GM19328 (cell line): Measurements from ENCODE around the gene RAP2C.

Experiments
- ATAC-seq: cut with Tn5 transposase; IDR thresholded peaks from one replicate; pipeline ENCODE4 v1.9.1; 2021; ENCODE audit warnings: mild to moderate bottlenecking, moderate library complexity; ENCODE audit not compliant: unreplicated experiment

RAP2C gene

DNA sequence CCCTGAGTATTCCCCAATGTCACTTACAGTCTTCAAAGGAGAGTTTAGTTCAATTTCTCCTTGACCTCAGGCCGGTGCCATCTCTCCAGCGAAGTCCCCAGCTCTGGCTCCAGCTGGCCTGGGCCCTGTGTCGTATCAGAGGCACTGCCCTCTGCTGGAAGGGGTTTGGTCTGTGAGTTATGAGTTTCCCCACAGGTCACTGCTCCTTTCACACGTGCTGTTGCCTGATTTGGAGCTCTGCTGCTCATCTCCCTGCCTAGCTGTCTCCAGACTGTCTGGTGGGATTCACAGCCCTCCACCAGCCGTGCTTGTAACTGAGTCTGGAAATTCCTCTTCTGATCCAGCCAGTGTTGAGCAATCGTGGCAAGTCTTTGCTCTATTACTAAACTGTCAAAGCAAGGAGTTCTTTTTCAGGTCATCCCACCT is at the start of gene RAP2C:
Gene RAP2C, minus strand, starts transcription at position 105 of the 426 bp plus-strand sequence. CDS start 2,179 bp downstream, outside the sequence.
- peak; percentile 56 for ATAC-seq

DNA sequence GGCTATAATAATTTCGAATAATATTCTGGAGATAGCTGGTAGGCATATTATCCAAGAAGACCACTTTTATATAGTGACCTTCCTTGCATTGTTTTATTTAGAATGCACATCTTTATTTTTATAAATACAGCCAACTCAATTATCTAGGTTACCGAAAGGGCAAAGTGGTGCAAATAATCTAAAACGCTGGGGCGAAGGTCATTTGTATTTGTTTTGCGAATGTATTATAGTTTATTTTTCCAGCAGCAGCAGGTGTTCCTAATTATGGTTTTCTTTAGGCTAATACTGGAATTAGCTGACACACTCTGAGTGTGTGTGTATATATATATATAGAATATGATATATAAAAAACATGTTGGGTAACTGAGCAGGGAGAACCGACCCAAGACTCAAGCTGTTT is 48.1 kb upstream of the RAP2C start:
- no peak for ATAC-seq

DNA sequence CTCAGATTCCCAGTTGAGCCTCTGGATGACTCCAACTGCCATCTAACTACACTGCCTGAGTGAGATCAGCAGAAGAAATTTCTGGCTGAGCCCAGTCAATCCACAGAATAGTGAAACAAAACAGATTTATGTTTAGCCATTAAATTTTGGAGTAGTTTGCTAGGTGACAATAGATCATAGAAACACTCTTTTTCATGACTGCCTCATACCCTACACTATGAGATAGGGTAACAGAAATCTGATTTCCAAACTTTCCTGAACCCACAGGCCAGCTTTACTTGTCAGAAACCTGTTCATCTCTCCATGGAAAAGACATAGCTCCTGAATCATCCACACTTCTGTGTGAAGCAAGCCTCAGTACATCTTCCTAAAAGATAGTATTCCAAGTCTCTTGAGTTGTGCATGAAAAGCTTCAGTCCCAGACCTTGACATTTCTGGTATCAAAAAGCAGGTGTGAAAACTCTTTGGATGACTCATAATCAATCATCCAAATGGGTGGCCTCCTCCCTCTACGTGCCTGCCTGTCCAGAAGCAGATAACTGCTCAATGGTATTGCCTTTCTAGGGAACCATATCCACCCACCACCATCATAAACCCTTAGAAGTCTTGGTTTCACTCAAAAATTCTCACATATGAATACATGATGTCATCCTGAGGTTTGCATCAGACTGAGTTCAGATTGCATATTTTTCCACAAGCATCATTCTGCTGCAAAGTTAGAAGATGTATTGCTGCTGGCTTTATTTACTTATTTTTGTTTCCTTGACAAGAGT is 47.5 kb upstream of the RAP2C start:
- no peak for ATAC-seq

DNA sequence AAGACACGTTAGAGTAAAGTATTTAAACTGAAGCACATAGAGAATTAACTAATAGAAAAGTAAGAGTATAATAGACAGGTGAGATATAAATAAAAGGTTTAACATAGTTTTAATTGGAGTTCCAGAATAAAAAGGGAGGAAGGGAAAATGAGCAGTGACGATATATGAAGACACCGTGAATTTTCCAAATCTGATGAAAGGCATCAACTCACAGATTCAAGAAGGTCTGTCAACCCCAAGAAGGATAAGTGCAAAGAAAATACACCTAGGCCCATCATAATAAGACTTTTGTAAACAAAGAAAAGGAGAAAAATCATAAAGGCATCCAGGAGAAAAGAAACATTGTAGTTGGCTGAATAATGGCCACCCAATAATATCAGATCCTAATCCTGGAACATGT is 43.9 kb upstream of the RAP2C start:
- no peak for ATAC-seq

DNA sequence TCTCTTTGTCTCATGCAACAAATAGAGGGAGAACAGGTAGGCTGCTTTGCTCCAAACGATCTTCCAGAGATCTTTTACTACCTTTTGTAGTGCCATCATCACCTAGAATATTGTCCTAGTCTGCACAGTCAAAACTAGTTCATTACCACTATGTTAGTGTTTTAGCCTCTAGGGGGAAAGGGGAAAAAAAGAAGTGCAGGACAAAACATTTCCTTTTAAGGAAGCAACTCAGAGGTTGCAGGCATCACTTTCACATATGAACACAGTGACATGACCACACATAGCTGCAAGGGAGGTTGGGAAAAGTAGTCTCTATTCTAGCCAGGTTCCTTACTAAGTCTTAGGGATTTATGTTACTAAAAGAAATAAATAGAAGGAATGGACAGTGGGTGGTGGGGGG is 39.3 kb upstream of the RAP2C start:
- ATAC-seq: no peak

DNA sequence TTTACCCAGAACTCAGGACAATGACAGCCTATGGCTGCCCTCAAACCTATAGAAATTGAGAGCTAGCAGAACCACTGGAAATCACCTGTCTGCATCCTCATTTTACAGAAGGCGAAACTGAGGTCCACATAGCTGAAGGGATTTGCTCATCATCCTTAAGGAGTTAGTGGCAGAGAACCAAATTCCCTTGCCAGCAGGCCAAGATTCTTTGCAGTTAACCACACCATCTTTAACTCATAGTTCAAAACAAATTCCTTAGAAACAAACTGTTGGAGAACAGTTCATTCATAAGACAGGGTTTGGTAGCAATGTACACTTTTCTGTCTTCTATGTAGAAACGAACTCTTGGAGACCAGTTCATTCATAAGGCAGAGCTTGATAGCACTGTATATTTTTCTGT is 37.9 kb upstream of the RAP2C start:
- no peak for ATAC-seq

DNA sequence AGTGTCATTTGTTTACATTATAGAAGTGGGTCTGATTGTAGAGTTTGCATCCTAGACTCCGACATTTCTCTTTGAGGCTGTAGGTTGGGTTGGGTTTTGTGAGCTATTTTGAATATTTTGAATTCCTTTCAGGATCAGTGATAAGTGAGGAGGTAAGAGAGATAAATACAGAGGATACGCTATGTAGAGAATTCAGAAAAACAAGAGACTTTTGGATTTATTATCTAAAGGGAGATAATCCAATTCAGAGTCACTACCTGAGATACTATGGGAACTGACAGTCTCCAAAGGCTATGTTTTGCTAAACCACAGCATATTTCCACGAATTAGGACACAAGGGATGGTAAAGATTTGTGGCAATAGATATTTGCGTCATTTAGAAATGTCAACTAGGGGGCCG is 16.9 kb upstream of the RAP2C start:
- no peak for ATAC-seq

DNA sequence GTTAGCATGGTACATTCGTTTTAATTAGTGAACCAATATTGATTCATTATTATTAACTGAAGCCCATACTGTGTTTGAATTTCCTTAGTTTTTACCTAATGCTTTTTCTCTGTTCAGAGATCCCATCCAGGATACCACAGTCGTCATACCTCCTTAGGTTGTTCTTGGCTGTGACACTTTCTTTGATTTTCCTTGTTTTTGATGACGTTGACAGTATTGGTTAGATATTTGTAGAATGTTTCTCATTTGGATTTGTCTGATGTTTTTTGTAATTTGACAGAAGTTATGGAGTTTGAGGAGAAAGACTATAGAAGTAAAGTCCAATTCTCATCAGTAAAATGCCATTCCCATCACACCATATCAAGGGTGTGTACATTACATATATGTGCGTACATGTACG is 16.2 kb upstream of the RAP2C start:
- no peak for ATAC-seq

DNA sequence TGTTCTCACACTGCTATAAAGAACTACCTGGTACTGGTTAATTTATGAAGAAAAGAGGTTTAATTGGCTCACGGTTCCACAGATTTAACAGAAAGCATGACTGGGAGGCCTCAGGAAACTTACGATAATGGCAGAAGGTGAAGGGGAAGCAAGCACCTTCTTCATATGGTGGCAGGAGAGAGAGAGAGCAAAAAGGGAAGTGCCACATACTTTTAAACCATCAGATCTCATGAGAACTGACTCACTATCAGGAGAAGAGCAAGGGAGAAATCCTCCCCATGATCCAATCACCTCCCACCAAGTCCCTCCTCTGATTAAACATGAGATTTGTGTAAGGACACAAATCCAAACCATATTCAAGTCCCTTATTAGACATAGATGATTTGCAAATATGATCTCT is 12.3 kb upstream of the RAP2C start:
- ATAC-seq: no peak

DNA sequence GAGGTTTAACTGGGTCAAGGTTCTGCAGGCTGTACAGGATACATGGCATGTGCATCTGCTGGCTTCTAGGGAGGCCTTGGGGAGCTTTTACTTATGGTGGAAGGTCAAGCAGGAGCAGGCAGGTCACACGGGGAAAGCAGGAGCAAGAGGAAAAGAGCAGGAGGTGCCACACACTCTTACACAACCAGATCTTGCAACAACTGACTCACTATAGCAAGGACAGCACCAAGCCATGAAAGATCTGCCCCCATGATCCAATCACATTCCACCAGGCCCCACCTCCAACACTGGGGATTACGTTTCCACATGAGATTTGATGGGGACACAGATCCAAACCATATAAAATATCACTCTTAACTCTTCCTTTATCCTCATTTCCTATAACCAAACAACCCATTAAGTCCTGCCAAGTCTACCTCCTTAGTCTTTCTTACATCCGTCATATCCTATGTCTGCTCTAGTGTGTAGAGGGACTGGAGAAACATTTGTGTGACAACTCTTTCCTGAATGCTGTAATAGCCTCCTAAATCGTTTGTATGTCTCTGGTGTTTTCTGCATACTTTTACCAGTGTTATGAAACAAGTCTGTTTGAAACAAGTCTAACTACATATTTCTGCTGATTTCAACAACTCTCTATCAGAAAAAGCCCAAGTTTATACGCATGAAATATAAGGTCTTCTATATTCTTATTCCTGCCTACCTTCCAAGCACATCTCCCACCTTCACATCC is 8.3 kb upstream of the RAP2C start:
- no peak for ATAC-seq

DNA sequence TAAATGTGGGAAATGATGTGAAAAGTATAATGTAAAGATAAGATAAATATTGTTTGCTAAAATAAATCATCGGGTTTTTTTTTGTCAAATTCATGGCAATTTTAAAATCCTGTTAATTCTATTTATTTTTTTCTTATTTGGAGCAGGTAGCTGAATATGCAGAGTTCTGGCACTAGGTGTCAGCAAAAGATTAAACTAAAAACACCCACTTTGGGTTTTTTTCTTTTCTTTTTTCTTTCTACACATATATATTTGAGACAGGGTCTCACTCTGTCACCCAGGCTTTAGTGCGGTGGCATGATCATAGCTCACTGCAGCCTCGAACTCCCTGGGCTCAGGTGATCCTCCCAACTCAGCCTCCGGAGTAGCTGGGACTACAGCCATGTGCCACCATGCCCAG is 6.9 kb upstream of the RAP2C start:
- ATAC-seq: no peak

DNA sequence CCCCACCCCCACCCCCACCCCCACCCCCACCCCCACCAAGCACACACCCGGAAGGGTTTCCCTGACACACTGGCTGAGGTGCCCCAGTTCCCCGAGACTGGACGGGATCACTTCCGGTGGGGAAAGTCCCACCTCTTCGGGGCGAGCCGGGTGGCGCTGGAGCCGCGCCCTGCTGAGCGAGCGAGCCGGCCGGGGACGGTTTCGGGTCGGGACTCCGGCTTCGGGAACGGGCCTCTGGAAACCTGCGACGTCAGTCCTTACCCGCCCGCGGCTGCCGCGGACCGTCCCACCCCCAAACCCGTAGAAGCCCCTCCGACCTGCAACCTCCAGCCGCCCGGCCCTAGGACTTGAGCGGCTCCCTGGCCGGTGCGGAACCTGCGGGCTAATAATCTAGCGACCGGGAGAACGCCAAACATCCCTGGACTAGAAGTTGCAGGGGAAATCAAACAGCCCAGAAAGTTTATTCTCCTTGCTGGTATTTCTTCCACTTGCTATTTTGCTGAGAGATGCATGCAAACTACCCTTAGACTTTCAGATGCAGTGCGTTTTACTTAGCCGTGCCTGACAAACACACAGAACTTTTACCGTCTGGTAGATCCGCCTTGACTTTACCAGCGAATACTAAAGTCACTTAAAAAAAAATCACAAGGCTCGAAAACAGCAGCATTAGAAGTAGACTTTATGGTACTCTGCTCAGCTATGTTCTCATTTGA is 991 bp downstream of the RAP2C start:
- ATAC-seq: peak; percentile 40

DNA sequence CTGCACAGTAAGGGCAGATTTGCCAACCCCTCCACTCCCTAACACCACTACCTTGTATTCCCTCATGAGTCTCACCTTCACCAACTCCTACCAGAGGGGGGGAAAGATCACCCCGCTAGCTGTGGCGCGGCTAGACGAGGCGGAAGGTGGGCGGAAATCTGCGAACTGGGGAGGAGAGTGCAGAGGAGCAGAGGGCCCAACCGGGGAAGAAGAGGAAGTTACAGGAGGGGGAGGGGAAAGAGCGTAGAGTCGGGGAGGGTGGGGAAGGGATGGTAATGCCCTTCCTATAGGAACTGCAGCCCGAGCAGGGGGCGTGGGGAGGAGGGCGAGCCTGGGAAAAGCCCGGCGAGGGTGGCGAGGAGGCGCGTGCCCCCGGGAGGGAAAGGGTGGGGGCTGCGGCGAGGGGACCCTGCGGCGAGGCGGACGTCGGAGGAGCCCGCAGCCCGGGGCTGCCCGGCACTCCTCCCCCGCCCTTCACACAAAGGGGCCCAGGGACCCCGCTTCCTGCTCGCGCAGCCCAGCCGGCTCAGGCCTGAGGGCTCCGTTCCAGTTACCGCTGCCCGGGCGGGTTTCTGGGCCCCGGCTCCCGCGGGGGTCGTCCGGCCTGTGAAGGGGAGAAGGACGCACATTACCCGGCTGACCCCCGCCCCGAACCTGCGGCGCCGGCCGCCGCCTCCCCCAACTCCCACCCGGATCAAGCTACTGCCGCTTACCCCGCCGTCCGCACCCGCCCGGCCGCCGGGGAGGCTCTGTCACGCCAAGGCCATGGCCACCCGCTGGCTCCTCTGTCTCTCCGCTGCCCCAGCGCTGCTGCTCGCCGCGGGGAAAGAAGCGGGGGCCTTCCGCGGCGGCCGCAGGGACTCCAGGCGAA is 1.8 kb downstream of the RAP2C start:
- ATAC-seq: peak; percentile 63

DNA sequence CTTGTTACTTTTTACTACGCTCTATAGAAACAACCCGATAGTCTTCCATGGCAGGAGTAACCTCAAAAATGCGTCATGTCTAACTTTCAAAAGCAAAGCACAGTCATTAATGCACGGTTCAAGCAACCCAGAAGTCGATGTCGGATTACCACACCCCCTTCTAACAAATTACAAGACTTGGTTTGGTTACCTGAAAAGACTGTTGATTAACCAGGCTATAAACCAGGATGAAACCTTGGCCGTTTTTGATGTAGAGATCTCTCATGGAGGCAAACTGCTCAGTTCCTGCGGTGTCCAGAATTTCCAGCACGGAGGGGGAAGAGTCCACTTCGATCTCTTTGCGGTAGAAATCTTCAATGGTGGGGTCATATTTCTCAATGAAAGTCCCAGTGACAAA is 2.4 kb downstream of the RAP2C start:
- no peak for ATAC-seq

DNA sequence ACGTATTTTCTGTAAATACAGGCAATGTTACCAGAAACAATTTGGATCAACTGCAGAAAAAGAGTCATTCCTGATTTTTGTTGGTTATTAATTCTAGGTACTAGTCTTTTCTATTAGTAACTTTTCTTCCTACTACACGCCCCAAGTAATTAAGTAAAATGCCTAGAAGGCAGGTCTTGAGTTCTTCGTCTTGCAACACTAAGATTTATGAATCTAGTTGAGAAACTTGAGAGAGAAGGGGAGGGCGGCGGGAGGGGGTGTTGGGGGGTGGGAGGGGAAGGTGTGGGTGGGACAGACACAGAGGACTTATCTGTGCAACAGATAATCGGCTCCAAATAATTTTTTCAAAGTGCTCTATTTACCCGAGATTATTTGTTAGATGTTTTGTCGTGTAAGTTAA is 3.0 kb downstream of the RAP2C start:
- no peak for ATAC-seq

DNA sequence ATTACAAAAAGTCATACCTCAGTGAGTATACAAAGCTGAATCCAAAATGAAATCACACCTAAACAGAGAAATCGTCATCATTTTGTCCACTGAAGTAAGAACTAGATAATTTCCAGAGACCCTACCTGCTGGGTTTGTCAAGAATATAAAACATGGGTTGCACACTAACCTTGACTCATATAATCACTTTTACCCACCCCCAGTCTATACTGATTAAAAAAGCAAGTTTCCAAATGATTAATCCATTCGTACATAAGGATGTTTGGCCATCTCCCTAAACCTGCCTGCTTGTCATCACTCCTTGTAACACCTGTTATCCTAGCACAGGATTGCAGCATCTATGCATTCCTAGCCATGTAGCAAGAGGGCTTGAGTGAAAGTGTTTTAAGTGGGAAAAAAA is 4.7 kb downstream of the RAP2C start:
- ATAC-seq: no peak

DNA sequence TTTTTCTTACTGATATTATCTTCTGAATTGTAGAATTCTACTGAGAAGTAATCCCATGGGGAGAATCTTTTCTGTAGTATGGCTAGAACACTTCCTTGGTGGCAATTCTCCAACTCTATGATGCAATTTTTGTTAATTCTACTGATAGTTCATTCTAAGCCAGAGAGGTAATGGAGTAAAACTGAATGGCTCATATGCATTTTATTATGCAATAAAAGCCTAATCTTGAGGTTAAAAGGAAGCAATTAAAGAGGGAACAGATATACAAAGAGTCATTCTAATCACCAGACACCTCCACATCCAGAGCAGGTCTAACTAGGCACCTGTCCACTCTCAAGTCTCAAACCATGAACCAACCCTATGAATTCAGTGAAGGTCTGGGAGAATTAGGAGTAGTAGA is 9.7 kb downstream of the RAP2C start:
- ATAC-seq: no peak

DNA sequence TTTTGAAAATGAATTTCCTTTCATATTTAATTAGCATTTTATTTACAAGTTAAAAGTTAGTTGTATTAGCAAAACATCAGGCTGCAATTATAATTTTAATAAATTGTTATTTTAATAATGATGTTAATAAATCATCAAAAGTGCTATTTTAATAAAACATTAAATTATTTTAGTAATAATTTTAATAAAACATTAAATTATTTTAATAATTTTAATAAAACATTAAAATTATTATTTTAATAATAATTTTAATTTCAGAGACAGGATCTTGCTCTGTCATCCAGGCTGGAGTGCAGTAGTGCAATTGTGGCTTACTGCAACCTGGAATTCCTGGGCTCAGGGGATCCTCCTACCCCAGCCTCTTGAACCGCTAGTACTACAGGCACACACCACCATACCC is 10.8 kb downstream of the RAP2C start:
- ATAC-seq: no peak

DNA sequence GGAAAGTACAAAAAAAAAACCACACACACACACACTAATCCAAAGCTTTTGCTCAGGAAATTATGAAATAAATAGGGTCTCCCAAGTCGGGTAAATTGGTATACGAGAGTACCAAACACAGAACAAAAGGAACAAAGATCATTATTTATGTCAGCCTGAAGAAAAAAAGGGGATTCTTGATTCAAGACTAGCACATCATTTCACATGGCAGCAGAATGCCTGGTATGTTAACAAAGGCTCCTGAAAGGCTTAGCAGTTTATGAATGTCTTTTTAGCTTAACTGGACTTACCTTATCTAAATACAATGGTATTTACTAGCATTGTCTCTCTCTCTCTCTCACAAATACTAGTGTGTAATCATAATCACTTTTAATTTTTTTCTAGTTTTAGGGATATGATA is 11.3 kb downstream of the RAP2C start:
- ATAC-seq: no peak

DNA sequence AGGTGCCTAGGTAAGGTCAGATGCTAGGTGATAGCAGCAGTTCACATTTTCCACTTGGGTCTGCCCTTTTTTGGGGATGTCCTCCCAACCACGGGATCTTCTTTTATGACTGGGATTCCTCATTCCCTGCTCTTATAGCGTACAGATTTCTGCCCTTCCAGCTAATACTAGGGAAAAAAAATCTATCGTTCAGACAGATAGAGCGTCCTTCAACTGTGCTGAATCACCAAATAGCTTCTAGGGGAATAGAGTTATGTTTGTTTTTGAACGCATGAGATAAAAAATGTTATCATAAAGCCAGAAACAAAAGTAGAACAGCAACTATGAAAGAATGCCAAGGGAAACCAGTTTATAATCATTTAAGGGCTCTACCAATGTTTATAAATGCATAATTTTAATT is 13.0 kb downstream of the RAP2C start:
- ATAC-seq: no peak

DNA sequence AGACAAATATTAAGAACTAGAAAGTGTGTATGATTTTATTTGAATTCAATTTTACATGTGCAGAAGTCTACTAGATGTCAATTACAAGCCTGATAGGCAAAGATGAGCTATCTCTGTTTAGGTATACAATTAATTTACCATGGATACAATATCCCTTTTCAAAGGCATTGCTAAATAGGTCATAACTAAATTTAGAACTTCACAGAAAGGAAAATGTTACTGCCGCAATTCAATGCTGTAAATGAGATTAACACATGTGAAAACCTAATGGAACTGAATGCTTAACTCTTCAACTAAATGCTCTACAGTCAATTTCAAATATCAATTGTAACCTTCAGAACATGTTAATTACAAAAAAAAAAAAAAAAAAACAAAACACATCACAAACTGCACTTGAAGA is 14.6 kb downstream of the RAP2C start:
- no peak for ATAC-seq
